Measurements from ENCODE around the gene TCF4. TPM values are rescaled to one million over a fixed set of nuclear protein-coding genes. Genes with fewer than 3 reads are reported as not detected.
"Not testable (repeated sequence)": the region's sequence is repeated elsewhere in the genome, so short reads cannot be mapped to it uniquely, and the experiment has no call there.

Gene TCF4
- total and polyA plus RNA-seq, 5 donors = 17.3 to 73.6 (median 58.7) TPM

DNA sequence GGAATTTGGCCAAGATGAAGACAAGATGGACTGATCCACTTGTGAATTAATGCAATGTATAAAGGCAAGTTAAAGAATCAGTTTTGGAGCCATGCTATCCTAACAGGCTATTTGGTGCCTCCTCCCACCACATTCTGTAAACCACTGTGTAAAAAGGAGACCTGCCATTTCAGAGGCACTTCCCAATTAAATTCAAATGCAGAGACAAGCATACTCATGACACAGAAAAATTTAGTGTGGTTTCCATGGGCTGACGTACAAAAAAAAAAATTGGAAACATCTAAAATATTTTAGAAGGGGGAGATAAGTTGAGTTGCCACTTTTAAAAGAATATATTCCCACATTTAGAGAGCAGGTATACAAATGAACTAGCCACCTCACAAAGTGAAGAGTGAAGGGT, 112.1 kb downstream of the TCF4 start:
- Histone ChIP-seq H3K4me1 (ENCODE audit: control insufficient read depth, insufficient read depth, low read length) (peaks cover 4% of the 10 kb centered on the region), H3K4me3 (ENCODE audit: low read length) (no peak overlapping the region), H3K27me3 (ENCODE audit: control insufficient read depth, insufficient read depth) (no peaks in the 10 kb centered on the region), H3K27ac (ENCODE audit: low read length) (no peak overlapping the region), H3K9me3 (ENCODE audit: control insufficient read depth, low read length) (no peaks in the 10 kb centered on the region)
- WGBS = 67% methylated on average over 1 of the region's 1 CpG
- no peak for DNase-seq
- ATAC-seq = no peak
- intact Hi-C loops (cut with DNase I) = loop anchor here in 1 of 4 donors (5.0 kb wide), 1 partner anchor 54 kb away; no protein-coding TSS in a partner anchor

DNA sequence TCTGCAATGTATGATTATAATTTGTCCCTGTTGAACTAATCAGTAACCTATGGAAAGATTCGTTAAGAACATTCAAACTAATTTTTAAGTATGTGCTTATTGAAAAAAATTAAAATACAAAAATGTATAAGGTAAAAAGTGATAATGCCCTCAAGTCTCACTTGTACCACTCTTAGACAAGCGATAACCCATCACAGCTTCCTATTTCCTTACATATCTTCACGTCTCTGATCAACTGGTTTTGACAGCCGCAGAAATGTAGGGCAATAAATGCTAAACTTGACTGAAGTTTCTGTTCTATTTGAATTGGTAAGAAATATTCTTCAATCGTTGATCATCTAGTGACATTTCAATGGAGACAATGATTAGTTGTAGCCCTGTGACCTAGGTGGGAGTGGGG, 112.5 kb downstream of the TCF4 start:
- Histone ChIP-seq H3K27me3 (ENCODE audit: control insufficient read depth, insufficient read depth) (no peaks in the 10 kb centered on the region), H3K4me3 (ENCODE audit: low read length) (no peak overlapping the region), H3K9me3 (ENCODE audit: control insufficient read depth, low read length) (no peaks in the 10 kb centered on the region), H3K27ac (ENCODE audit: low read length) (no peak overlapping the region), H3K4me1 (ENCODE audit: control insufficient read depth, insufficient read depth, low read length) (peaks cover 4% of the 10 kb centered on the region)
- ATAC-seq = no peak
- 96% methylated on average over 5 of the region's 5 CpGs for WGBS
- intact Hi-C loops (cut with DNase I) = loop anchor here in 1 of 4 donors (5.0 kb wide), 1 partner anchor 53 kb away; no protein-coding TSS in a partner anchor
- no peak for DNase-seq

DNA sequence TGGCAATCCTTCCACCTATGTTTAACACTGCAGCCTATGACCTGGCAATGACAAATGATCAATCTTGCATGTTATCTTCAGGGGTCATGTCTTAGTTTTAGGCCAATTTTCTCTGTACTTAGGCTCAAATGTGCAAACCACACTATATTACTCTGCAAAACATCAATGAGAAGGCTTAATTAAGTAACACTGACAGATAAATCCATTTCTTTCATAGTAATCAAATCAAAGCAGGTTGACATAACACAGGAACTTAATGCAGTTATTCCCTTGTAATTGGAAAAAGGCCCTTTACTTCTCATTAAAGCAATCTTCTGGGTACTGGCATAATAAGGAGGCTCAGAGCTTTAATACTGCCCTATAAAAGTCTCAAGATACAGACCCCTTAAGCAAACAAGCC, 114.4 kb downstream of the TCF4 start:
- Histone ChIP-seq H3K4me3 (ENCODE audit: low read length) (no peak overlapping the region), H3K9me3 (ENCODE audit: control insufficient read depth, low read length) (no peaks in the 10 kb centered on the region), H3K27ac (ENCODE audit: low read length) (no peak overlapping the region), H3K27me3 (ENCODE audit: control insufficient read depth, insufficient read depth) (no peaks in the 10 kb centered on the region), H3K4me1 (ENCODE audit: control insufficient read depth, insufficient read depth, low read length) (peaks cover 1% of the 10 kb centered on the region)
- no peak for DNase-seq
- ATAC-seq = no peak
- intact Hi-C loops (cut with DNase I) = no loop called here

DNA sequence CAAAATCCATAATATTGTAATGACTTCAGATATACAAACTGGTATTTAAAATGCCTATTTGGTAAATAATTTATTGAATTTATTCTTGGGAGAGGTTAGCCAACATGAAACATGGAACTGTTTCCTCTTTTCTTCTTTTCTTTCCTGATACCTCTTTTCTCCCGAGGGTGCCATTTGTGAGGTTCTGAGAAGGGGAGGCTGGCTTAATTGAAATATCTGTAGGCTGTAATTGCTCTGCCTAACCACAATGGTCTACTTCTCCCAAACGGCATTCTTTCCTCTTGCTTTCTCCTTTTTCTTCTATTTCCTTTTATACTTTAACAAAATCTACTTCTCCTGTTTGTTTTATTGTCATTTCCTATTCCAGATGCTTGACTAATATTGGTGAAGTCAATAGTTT, 114.9 kb downstream of the TCF4 start:
- Histone ChIP-seq H3K9me3 (ENCODE audit: control insufficient read depth, low read length) (no peaks in the 10 kb centered on the region), H3K27me3 (ENCODE audit: control insufficient read depth, insufficient read depth) (no peaks in the 10 kb centered on the region), H3K27ac (ENCODE audit: low read length) (no peak overlapping the region), H3K4me1 (ENCODE audit: control insufficient read depth, insufficient read depth, low read length) (peaks cover 1% of the 10 kb centered on the region), H3K4me3 (ENCODE audit: low read length) (no peak overlapping the region)
- intact Hi-C loops (cut with DNase I) = no loop called here
- ATAC-seq (no peak), DNase-seq (no peak)
- 64% methylated on average over 2 of the region's 2 CpGs for WGBS

DNA sequence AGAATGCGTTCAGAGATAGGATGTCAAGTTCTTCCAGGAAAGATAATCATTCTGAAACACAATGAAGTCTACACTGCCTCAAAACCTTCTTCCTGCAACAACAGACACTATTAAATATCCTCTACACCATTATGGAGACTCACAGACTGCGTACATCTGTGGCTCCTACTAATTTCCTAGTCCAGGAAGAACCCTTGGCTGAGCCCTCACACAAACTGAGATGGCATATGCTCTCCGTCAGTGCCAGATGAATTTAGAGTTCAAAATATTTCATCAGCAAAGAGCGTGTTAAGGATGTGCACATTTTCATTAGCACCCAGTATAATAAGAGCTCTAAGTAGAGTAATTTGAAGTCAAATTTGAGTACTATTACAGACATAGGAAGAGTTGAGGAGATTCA, 117.2 kb downstream of the TCF4 start:
- H3K4me3 ChIP-seq (ENCODE audit: low read length) = no peak overlapping the region
- peaks cover 6% of the 10 kb centered on the region for H3K4me1 ChIP-seq (ENCODE audit: control insufficient read depth, insufficient read depth, low read length)
- H3K27me3 ChIP-seq (ENCODE audit: control insufficient read depth, insufficient read depth) = no peaks in the 10 kb centered on the region
- DNase-seq (no peak), ATAC-seq (no peak)
- 74% methylated on average over 4 of the region's 4 CpGs for WGBS
- intact Hi-C loops (cut with DNase I) = no loop called here
- H3K27ac ChIP-seq (ENCODE audit: low read length) = no peak overlapping the region
- H3K9me3 ChIP-seq (ENCODE audit: control insufficient read depth, low read length) = no peaks in the 10 kb centered on the region

GRCh38 chr18:55469134-55469533, 118.9 kb downstream of the TCF4 start:
- H3K9me3 ChIP-seq (ENCODE audit: control insufficient read depth, low read length); H3K27ac ChIP-seq (ENCODE audit: low read length); ATAC-seq; intact Hi-C loops (cut with DNase I); H3K27me3 ChIP-seq (ENCODE audit: control insufficient read depth, insufficient read depth); H3K4me1 ChIP-seq (ENCODE audit: control insufficient read depth, insufficient read depth, low read length); H3K4me3 ChIP-seq (ENCODE audit: low read length): not testable (repeated sequence)
- 97% methylated on average over 8 of the region's 8 CpGs for WGBS
- peak in 1 of 3 donors; percentile 35 for DNase-seq

- Histone ChIP-seq H3K27me3 (ENCODE audit: control insufficient read depth, insufficient read depth) (no peaks in the 10 kb centered on the region), H3K9me3 (ENCODE audit: control insufficient read depth, low read length) (no peaks in the 10 kb centered on the region), H3K4me3 (ENCODE audit: low read length) (no peak overlapping the region), H3K4me1 (ENCODE audit: control insufficient read depth, insufficient read depth, low read length) (peaks cover 8% of the 10 kb centered on the region), H3K27ac (ENCODE audit: low read length) (no peak overlapping the region)
- no peak for DNase-seq
- intact Hi-C loops (cut with DNase I) = no loop called here
- no peak for ATAC-seq
- 83% methylated on average over 4 of the region's 4 CpGs for WGBS
Measured at GRCh38 chr18:55466789-55467188, 121.2 kb downstream of the TCF4 start.

GRCh38 chr18:55465313-55465712, 122.7 kb downstream of the TCF4 start:
- Histone ChIP-seq H3K4me3 (ENCODE audit: low read length) (no peak overlapping the region), H3K9me3 (ENCODE audit: control insufficient read depth, low read length) (no peaks in the 10 kb centered on the region), H3K4me1 (ENCODE audit: control insufficient read depth, insufficient read depth, low read length) (peaks cover 6% of the 10 kb centered on the region), H3K27ac (ENCODE audit: low read length) (no peak overlapping the region), H3K27me3 (ENCODE audit: control insufficient read depth, insufficient read depth) (no peaks in the 10 kb centered on the region)
- 80% methylated on average over 2 of the region's 2 CpGs for WGBS
- DNase-seq (no peak), ATAC-seq (peak in 1 of 2 donors; percentile 54)
- intact Hi-C loops (cut with DNase I) = no loop called here

DNA sequence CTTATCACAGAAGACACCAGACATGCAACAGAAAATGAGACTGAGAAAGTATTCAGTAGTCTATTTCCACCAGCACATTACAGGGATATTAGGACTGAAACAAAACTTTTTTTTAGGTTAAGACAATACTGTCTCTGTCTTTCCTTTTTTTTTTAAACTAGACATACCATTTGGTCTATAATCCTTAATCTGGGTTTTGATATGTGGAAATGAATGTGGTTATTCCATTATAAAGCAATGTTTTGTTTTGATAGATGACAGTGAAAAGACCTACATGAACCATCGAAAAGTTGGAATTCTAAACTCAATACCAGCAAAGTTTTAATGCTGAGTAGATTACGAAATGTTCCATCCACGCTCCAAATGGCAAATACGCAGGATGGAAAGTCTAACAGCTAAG, 123.4 kb downstream of the TCF4 start:
- intact Hi-C loops (cut with DNase I) = no loop called here
- no peak overlapping the region for H3K4me3 ChIP-seq (ENCODE audit: low read length)
- no peak overlapping the region for H3K27ac ChIP-seq (ENCODE audit: low read length)
- no peaks in the 10 kb centered on the region for H3K27me3 ChIP-seq (ENCODE audit: control insufficient read depth, insufficient read depth)
- peaks cover 6% of the 10 kb centered on the region for H3K4me1 ChIP-seq (ENCODE audit: control insufficient read depth, insufficient read depth, low read length)
- no peaks in the 10 kb centered on the region for H3K9me3 ChIP-seq (ENCODE audit: control insufficient read depth, low read length)
- 72% methylated on average over 4 of the region's 4 CpGs for WGBS
- ATAC-seq = no peak
- DNase-seq = no peak

DNA sequence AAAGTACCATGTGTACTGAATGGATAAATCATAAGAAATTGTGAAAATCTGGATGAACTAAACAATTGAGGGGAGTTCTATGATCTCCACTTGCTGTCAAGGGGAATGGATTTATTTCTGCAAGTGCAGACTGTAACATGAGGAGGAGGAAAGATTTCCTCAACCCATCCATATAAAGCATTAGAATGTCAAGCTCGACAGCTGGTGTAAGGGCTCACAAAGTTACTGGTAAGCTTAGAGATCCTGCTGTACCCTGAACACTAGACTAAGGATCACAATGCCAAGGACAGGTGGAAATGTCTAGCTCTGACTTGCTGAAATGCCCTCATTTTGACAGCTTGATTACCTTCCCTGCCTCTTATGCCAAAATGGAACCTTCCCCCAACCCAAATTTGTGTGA, 125.3 kb downstream of the TCF4 start:
- no peak for ATAC-seq
- Histone ChIP-seq H3K27me3 (ENCODE audit: control insufficient read depth, insufficient read depth) (no peaks in the 10 kb centered on the region), H3K9me3 (ENCODE audit: control insufficient read depth, low read length) (no peaks in the 10 kb centered on the region), H3K27ac (ENCODE audit: low read length) (no peak overlapping the region), H3K4me1 (ENCODE audit: control insufficient read depth, insufficient read depth, low read length) (peaks cover 5% of the 10 kb centered on the region), H3K4me3 (ENCODE audit: low read length) (no peak overlapping the region)
- whole genome bisulfite sequencing = 75% methylated on average over 1 of the region's 1 CpG
- no peak for DNase-seq
- intact Hi-C loops (cut with DNase I) = no loop called here

- 81% methylated on average over 4 of the region's 4 CpGs for WGBS
- Histone ChIP-seq H3K4me1 (ENCODE audit: control insufficient read depth, insufficient read depth, low read length) (peaks cover 2% of the 10 kb centered on the region), H3K4me3 (ENCODE audit: low read length) (no peak overlapping the region), H3K9me3 (ENCODE audit: control insufficient read depth, low read length) (no peaks in the 10 kb centered on the region), H3K27ac (ENCODE audit: low read length) (no peak overlapping the region), H3K27me3 (ENCODE audit: control insufficient read depth, insufficient read depth) (no peaks in the 10 kb centered on the region)
- DNase-seq (no peak), ATAC-seq (no peak)
- intact Hi-C loops (cut with DNase I) = no loop called here
Measured at GRCh38 chr18:55461848-55462247, 126.1 kb downstream of the TCF4 start.

GRCh38 chr18:55458456-55459203, 129.4 kb downstream of the TCF4 start:
- Histone ChIP-seq H3K4me1 (ENCODE audit: control insufficient read depth, insufficient read depth, low read length) (no peaks in the 10 kb centered on the region), H3K9me3 (ENCODE audit: control insufficient read depth, low read length) (no peaks in the 10 kb centered on the region), H3K27ac (ENCODE audit: low read length) (no peak overlapping the region), H3K27me3 (ENCODE audit: control insufficient read depth, insufficient read depth) (no peaks in the 10 kb centered on the region), H3K4me3 (ENCODE audit: low read length) (no peak overlapping the region)
- 75% methylated on average over 12 of the region's 12 CpGs for WGBS
- peak in 1 of 2 donors; percentile 58 for ATAC-seq
- no peak for DNase-seq
- intact Hi-C loops (cut with DNase I) = no loop called here

Data from right cardiac atrium (tissue), 5 donors.